ENCODE results near the gene TRIL.

GRCh38 chr7:28940741-28941384, 17.3 kb downstream of the TRIL start:
- TF ChIP-seq EZH2 (IDR thresholded peaks at IDR 0.05; ENCODE audit: borderline replicate concordance) (no peak), CTCF (IDR thresholded peaks at IDR 0.05; ENCODE audit: poor library complexity) (no peak)

Data from hepatocyte (in vitro differentiated cells).